HG03439 (cell line): ENCODE measurements around the gene NLRP6.
"Not testable (repeated sequence)": the region's sequence is repeated elsewhere in the genome, so short reads cannot be mapped to it uniquely, and the experiment has no call there.

Source experiments
- ATAC-seq: cut with Tn5 transposase; IDR thresholded peaks from one replicate; pipeline ENCODE4 v1.9.1; 2021; ENCODE audit warnings: mild to moderate bottlenecking, moderate library complexity; ENCODE audit not compliant: unreplicated experiment

The NLRP6 gene

DNA sequence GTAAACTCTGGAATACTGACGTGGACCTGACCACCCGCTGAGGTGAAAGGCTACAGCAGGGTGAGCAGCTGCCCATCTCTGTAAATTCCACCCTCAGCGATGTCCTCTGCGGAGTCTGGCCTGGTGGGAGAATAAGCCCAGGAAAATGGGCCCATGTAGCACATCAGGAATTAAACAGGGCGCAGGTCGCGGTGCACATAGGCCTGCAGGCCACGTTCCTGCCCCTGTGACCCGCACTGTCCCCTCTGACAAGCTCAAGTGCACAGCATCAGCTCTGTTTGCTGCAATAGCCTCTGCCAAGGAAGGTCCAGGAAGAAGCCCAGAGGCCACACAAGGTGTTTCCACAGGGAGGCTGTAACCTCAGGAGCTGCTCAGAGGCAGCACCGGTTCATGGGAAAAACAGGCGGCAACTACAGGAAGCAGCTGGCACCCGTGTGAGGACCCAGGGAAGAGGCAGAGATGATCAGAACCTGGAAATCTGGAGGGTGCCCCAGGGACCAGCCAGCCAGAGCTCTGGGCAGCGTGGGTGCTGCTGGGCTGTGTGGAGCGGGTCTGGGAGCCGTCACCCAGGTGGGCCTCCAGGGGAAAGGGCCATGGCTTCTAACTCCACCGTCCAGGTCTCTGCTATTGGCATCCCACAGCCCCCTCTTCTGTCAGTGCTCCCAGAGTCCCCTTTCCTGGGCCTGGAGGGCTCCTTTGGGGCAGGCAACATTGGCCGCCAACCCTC, 28.6 kb downstream of the NLRP6 start:
- ATAC-seq: no peak

DNA sequence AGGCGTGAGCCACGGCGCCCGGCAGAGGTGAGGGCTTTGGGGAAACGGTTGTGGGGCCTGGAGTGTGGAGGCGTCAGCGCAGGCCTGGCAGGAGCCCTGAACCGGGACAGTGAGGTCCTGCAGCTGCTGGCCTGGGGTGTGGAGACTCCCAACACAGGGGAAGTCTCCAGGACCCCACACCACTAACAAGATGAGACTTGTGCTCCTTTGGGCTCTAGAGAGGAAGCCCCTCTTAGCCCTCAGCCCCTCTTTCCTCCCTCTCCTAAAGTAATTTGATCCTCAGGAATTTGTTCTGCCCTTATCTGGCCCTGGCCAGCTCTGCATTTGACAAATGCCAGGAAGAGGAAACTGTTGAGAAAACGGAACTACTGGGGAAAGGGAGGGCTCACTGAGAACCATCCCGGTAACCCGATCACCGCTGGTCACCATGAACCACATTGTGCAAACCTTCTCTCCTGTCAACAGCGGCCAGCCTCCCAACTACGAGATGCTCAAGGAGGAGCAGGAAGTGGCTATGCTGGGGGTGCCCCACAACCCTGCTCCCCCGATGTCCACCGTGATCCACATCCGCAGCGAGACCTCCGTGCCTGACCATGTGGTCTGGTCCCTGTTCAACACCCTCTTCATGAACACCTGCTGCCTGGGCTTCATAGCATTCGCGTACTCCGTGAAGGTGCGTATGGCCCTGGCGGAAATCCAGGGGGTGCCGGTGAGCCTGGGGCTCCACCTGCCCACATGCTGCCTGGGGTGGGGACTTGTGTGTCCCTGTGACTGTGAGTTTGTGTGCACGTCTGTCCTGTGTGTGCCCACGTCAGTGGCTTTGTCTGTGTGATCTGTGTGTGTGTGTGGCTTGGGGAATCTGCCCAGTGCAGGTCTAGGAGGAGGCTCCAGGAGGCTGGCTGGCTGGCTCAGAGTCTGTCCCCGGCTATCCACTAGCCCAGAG, 29.8 kb downstream of the NLRP6 start, which contains the start of gene IFITM2:
Gene IFITM2 (plus strand): TSS at position 51 of the 943 bp plus-strand sequence. CDS start 377 bp downstream, at position 428.
- ATAC-seq: not testable (repeated sequence)

DNA sequence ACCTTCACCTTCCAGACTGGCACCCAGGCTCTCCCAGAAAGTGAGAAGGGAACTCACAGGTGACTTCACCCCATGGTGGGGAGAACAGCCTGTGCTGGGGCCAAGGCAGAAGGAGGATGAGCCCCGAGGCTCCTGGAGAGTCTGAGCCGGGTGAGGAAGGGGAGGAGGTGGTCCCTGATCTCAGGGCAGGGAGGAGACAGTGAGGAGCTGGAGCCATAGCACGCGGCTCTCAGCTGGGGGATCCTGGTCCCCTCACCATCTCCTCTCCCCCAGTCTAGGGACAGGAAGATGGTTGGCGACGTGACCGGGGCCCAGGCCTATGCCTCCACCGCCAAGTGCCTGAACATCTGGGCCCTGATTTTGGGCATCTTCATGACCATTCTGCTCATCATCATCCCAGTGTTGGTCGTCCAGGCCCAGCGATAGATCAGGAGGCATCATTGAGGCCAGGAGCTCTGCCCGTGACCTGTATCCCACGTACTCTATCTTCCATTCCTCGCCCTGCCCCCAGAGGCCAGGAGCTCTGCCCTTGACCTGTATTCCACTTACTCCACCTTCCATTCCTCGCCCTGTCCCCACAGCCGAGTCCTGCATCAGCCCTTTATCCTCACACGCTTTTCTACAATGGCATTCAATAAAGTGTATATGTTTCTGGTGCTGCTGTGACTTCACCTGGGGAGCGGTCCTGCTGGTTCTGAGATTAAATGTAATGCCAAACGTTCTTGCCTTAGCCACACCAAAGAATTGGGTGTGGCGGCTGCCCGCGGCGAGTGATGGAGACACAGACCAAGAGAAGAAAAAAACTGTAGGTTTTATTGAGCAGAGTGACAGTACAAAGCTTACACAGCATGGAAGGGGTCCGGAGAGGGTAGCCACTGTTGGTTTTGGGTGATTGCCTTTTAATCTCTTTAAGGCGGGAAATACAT, 30.8 kb downstream of the NLRP6 start:
- not testable (repeated sequence) for ATAC-seq

DNA sequence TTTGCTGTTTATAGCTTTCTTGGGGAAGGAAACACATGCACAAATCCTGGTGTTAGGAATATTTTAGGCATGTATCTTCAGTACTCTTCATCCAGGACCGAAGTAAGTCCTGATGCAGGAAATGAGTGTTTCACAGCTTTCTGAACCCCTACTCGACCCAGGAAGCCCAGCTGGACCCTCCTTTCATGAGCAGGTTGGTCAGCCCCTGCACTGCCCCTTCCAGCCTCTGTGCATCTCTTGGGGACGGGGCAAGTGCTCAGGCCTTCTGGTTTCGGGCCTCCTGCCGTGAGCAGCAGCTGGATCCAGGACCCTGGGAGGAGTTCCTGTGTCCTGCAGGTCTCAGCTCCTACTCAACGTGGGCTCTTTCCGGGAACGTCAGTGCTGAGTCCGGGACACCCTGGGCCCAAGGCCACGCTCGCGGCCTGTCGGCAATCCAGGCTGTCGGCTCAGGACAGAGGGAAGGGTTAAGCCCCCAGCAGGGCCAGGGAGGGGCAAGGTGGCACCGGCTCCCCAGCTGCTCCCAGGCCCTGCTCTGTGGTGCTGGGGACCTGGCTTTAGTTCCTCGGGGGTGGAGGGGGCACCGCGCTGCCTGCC, 31.9 kb downstream of the NLRP6 start:
- ATAC-seq: not testable (repeated sequence)

DNA sequence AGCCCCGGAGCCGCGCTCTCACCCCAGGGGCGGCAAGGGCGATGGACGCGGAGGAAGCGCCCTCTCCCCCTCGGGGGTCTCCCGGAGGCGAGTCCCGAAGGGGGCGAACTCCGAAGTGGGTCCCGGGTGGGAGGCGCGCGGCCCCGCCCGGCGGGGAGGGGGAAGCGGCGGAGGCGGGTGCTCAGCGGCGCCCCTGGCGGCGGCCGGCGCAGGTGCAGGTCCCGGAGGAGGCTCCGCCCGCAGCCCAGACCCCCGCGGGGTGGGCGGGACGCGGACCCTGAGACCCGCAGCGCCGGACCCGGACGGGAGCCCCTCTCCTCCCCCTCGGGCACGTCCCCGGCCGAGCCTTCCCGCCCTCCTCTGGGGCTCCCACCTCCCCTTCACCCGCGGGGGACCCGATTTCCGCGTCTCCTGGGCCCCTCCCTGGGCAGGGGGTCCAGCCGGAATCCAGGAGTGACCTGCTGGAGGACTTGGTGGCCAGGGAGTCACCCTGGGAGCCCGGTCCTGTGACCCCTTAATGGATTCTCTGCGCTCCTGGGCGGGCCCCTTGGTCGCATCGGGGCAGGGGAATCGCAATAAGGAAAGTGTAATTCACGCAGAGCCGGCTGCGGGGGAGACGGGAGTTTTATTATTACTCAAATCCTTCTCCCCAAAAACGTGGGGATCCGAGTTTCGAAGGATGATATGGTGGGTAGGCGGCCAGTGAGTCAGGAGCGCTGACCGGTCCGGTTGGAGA, 33.0 kb downstream of the NLRP6 start:
- not testable (repeated sequence) for ATAC-seq

GRCh38 chr11:312092-312816, 34.0 kb downstream of the NLRP6 start:
- no peak for ATAC-seq

GRCh38 chr11:313304-313786, 35.1 kb downstream of the NLRP6 start:
- ATAC-seq: no peak

DNA sequence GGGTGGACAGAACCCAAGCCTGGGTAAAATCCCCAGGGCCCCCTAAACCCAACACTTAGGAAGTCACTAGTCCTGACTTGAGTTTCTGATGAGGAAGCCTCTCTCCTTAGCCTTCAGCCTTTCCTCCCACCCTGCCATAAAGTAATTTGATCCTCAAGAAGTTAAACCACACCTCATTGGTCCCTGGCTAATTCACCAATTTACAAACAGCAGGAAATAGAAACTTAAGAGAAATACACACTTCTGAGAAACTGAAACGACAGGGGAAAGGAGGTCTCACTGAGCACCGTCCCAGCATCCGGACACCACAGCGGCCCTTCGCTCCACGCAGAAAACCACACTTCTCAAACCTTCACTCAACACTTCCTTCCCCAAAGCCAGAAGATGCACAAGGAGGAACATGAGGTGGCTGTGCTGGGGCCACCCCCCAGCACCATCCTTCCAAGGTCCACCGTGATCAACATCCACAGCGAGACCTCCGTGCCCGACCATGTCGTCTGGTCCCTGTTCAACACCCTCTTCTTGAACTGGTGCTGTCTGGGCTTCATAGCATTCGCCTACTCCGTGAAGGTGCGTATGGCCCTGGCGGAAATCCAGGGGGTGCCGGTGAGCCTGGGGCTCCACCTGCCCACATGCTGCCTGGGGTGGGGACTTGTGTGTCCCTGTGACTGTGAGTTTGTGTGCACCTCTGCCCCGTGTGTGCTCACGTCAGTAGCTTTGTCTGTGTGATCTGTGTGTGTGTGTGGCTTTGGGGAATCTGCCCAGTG, 35.8 kb downstream of the NLRP6 start, which contains the start of gene IFITM1:
Gene IFITM1 (plus strand): TSS at position 254 of the 767 bp plus-strand sequence. CDS start 131 bp downstream, at position 385.
- no peak for ATAC-seq

DNA sequence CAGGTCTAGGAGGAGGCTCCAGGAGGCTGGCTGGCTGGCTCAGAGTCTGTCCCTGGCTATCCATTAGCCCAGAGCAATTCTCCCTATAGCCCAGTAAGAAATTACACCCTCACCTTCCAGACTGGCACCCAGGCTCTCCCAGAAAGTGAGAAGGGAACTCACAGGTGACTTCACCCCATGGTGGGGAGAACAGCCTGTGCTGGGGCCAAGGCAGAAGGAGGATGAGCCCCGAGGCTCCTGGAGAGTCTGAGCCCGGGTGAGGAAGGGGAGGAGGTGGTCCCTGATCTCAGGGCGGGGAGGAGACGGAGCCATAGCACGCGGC, 36.3 kb downstream of the NLRP6 start:
- not testable (repeated sequence) for ATAC-seq

- no peak for ATAC-seq
Measured at GRCh38 chr11:315051-315481, 36.9 kb downstream of the NLRP6 start.

GRCh38 chr11:315516-315994, 37.3 kb downstream of the NLRP6 start:
- ATAC-seq: no peak

- ATAC-seq: no peak
Measured at GRCh38 chr11:316031-316701, 38.0 kb downstream of the NLRP6 start.

GRCh38 chr11:316891-317301, 38.7 kb downstream of the NLRP6 start:
- no peak for ATAC-seq

DNA sequence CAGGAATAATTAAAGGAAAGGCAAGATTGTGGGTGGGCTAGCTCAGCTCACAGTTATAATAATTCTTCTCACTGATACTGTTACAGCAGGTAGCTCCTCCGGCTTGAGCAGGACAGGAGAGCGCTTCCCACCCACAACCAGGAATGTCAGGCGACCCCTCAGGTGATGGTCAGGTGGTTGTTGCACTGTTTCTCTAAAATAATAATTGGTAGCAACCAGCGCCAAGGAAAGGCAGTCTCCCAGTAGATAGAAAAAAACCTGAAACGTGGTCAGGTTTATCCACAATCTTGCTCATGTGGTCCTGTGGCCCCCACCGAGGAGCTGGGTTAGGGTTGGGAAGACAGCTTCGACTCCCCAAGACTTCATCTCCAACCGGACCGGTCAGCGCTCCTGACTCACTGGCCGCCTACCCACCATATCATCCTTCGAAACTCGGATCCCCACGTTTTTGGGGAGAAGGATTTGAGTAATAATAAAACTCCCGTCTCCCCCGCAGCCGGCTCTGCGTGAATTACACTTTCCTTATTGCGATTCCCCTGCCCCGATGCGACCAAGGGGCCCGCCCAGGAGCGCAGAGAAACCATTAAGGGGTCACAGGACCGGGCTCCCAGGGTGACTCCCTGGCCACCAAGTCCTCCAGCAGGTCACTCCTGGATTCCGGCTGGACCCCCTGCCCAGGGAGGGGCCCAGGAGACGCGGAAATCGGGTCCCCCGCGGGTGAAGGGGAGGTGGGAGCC, 39.6 kb downstream of the NLRP6 start:
- ATAC-seq: peak; percentile 4

DNA sequence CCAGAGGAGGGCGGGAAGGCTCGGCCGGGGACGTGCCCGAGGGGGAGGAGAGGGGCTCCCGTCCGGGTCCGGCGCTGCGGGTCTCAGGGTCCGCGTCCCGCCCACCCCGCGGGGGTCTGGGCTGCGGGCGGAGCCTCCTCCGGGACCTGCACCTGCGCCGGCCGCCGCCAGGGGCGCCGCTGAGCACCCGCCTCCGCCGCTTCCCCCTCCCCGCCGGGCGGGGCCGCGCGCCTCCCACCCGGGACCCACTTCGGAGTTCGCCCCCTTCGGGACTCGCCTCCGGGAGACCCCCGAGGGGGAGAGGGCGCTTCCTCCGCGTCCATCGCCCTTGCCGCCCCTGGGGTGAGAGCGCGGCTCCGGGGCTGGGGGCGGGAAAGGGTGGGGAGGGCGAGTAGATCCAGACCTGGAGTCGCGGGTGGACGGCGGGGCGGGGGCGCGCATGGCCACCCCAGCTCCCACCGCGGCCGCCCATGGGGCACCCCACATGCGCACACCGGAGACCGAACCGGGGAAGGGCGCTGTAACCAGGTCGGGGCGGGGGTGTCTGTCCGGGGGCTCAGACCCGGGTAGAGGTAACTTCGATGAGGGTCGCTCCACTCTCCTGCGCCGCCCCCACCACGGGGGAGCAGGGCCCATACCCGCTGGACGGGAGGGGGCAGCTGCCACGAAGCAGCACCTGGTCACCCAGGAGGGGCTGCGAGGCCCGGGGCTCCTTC, 40.4 kb downstream of the NLRP6 start:
- ATAC-seq: peak; percentile 42
